Spleen (tissue), 11 donors: Measurements from ENCODE around the gene DTD2. TPM values are rescaled to one million over a fixed set of nuclear protein-coding genes. Genes with fewer than 3 reads are reported as not detected.

ENCODE experiments used
- DNase-seq: peaks from one replicate; pipeline ENCODE4 v3.0.0-alpha.2; 2020
- H3K27ac ChIP-seq, 8 donors: fragments of 200-600 bp; sonication (generic) in 7 of 8; 1 replicate in 4 of 8; 2 replicates in 4 of 8; pipeline versions ENCODE4 v1.5.0 to v1.8.0; 2016 to 2021; ENCODE audit warnings: inconsistent platforms in 4 of 8, mild to moderate bottlenecking in 4 of 8, moderate library complexity in 1 of 8
- H3K27me3 ChIP-seq, 7 donors: fragments of 200-600 bp; sonication (generic) in 6 of 7; replicated peaks in 1 of 7; 1 replicate in 4 of 7; 2 replicates in 3 of 7; pipeline versions ENCODE4 v1.5.0 to v1.8.0; 2016 to 2021; ENCODE audit warnings: inconsistent platforms in 3 of 7, mild to moderate bottlenecking in 1 of 7
- H3K36me3 ChIP-seq, 6 donors: fragments of 200-600 bp; sonication (generic) in 5 of 6; 1 replicate in 4 of 6; 2 replicates in 2 of 6; pipeline versions ENCODE4 v1.5.0 to v1.8.0; 2016 to 2021; ENCODE audit warnings: inconsistent platforms in 2 of 6
- H3K4me1 ChIP-seq, 6 donors: fragments of 200-600 bp; sonication (generic) in 5 of 6; 1 replicate in 3 of 6; 2 replicates in 3 of 6; pipeline versions ENCODE4 v1.5.0 to v1.8.0; 2016 to 2021; ENCODE audit warnings: inconsistent platforms in 3 of 6
- H3K4me3 ChIP-seq, 8 donors: fragments of 200-600 bp; sonication (generic) in 7 of 8; 1 replicate in 4 of 8; 2 replicates in 4 of 8; pipeline versions ENCODE4 v1.5.0 to v1.8.0; 2016 to 2021; ENCODE audit warnings: inconsistent platforms in 4 of 8, mild to moderate bottlenecking in 4 of 8, moderate library complexity in 2 of 8
- H3K9me3 ChIP-seq, 8 donors: fragments of 200-600 bp; sonication (generic) in 7 of 8; 1 replicate in 4 of 8; 2 replicates in 4 of 8; pipeline versions ENCODE4 v1.5.0 to v1.8.0; 2016 to 2021; ENCODE audit warnings: inconsistent platforms in 4 of 8
- POLR2A ChIP-seq, 3 donors: fragments of 450-650 bp; IDR thresholded peaks; one replicate each; pipeline ENCODE4 v1.5.1; 2017; ENCODE audit warnings: antibody characterized with exemption in 3 of 3, mild to moderate bottlenecking in 1 of 3
- POLR2AphosphoS5 ChIP-seq, 3 donors: sonication (generic); formaldehyde crosslinking; IDR thresholded peaks; one replicate each; pipeline ENCODE4 v1.5.1; 2017; ENCODE audit warnings: antibody characterized with exemption in 3 of 3
- WGBS, 5 donors: extraction: QIAGEN DNeasy Blood & Tissue Kit in 3 of 5; methylation state at CpG; one replicate each; pipeline versions ENCODE4 v1.1.5 to v1.1.7; 2013 to 2018; 5-methylcytosine and 5-hydroxymethylcytosine counted together
- intact Hi-C: fragments of 100-400 bp; cut with DNase I; formaldehyde crosslinking; loops from one replicate; pipeline ENCODE4 v1.15.0; 2023; ENCODE audit warnings: low total_unique reads
- polyA plus RNA-seq, 3 donors: library from polyadenylated mRNA; stranded (reverse); fragments of 200-250 nt; gene quantifications; one replicate each; pipeline ENCODE4 v1.2.1, GENCODE V29; 2013
- total RNA-seq, 7 donors: library from RNA; depleted of rRNA in 3 of 7; stranded (reverse); fragments of >200 nt in 3 of 7; fragmentation: NEBNext Ultra II Directional in 4 of 7; extraction: Animal tissue kit (Norgen Biotek cat#: 25700) in 4 of 7; gene quantifications; one replicate each; pipeline versions ENCODE4 v1.1.0 to v1.2.1, GENCODE V29; 2016 to 2021
- TF ChIP-seq, protein P1 (sequence below), 11 experiments: fragments of 200-600 bp in 7 of 11; fragments of 450-650 bp in 4 of 11; sonication (generic) in 4 of 11; IDR thresholded peaks in 8 of 11; conservative IDR thresholded peaks in 3 of 11; 1 replicate in 7 of 11; 2 replicates in 4 of 11; pipeline versions ENCODE4 v1.4.0 to v1.8.0; 2016 to 2021; ENCODE audit warnings: antibody characterized with exemption in 11 of 11, inconsistent platforms in 4 of 11, mild to moderate bottlenecking in 1 of 11
- donor health status: healthy with polysubstance abuse.
- donor health status: DM: no; HTN: no; CAD: no; lungs with moderate emphysema.
- donor health status: DM: no; HTN: no; CAD: no.
- donor health status: Bipolar disorder and iron deficiency.
- donor health status: healthy.
- donor health status: DM: no; HTN: no; CAD: no.
- donor health status: DM: yes; HTN: yes; CAD: no.

The DTD2 gene
- total and polyA plus RNA-seq, 10 donors: 5.6 to 27.7 (median 15.9) TPM

DNA sequence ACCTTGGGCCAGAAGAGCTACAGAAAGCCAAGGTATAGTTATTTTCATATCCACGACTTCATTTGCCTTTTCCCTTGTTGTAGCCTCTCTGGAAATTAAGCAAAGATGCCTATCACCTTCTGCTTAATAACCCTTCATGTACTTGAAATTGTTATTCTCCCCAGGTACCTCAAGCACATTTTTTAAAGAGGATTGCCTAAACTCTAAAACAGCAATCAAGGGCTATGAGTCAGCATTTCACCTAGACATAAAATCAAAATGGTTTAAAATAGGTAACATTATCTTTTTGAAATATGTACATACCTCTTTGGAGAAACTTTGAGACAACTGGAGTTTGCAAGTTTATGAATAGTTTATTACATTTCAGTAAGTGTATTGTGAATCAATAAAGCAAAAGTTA is 11.6 kb downstream of the DTD2 start:
- no peak for DNase-seq
- intact Hi-C loops: no loop called here
- no peaks in the 10 kb centered on the region for H3K9me3 ChIP-seq
- H3K4me3 ChIP-seq: no peak overlapping the region
- H3K4me1 ChIP-seq: peaks cover 0 to 11% (median 0%) of the 10 kb centered on the region in 6 donors
- H3K36me3 ChIP-seq: peaks cover 0 to 42% (median 9%) of the 10 kb centered on the region in 6 donors
- no peaks in the 10 kb centered on the region for H3K27me3 ChIP-seq
- H3K27ac ChIP-seq: no peak overlapping the region
- 75 to 94% (median 92%) methylated on average over 1 of the region's 1 CpG for WGBS, 5 donors
- TF ChIP-seq, protein P1, sequence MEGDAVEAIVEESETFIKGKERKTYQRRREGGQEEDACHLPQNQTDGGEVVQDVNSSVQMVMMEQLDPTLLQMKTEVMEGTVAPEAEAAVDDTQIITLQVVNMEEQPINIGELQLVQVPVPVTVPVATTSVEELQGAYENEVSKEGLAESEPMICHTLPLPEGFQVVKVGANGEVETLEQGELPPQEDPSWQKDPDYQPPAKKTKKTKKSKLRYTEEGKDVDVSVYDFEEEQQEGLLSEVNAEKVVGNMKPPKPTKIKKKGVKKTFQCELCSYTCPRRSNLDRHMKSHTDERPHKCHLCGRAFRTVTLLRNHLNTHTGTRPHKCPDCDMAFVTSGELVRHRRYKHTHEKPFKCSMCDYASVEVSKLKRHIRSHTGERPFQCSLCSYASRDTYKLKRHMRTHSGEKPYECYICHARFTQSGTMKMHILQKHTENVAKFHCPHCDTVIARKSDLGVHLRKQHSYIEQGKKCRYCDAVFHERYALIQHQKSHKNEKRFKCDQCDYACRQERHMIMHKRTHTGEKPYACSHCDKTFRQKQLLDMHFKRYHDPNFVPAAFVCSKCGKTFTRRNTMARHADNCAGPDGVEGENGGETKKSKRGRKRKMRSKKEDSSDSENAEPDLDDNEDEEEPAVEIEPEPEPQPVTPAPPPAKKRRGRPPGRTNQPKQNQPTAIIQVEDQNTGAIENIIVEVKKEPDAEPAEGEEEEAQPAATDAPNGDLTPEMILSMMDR (IDR thresholded peaks at IDR 0.05 in 8 of 11, conservative IDR thresholded peaks at IDR 0.05 in 3 of 11): no peak
- TF ChIP-seq POLR2A (IDR thresholded peaks at IDR 0.05) (no peak), POLR2AphosphoS5 (IDR thresholded peaks at IDR 0.05) (no peak)

DNA sequence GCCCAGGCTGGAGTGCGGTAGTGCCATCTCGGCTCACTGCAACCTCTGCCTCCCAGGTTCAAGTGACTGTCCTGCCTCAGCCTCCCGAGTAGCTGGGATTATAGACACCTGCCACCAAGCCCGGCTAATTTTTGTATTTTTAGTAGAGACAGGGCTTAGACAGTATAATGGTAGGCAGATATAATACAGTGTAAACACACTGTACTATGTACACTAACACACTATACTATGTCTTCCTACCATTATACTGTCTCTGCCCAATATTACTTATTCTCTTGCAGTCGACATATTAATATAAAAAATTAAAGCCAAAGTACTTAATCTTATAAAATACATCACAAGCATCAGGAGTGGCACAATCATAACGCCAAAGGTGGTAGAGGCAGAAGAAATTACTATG is 15.0 kb downstream of the DTD2 start:
- Histone ChIP-seq H3K4me1 (no peaks in the 10 kb centered on the region), H3K9me3 (no peaks in the 10 kb centered on the region), H3K27me3 (no peaks in the 10 kb centered on the region), H3K36me3 (peaks cover 0 to 20% (median 4%) of the 10 kb centered on the region in 6 donors), H3K27ac (no peak overlapping the region), H3K4me3 (no peak overlapping the region)
- DNase-seq: no peak
- intact Hi-C loops: no loop called here
- TF ChIP-seq POLR2AphosphoS5 (IDR thresholded peaks at IDR 0.05) (no peak), POLR2A (IDR thresholded peaks at IDR 0.05) (no peak)
- TF ChIP-seq, protein P1 (IDR thresholded peaks at IDR 0.05 in 8 of 11, conservative IDR thresholded peaks at IDR 0.05 in 3 of 11): no peak
- 91 to 96% (median 94%) methylated on average over 6 of the region's 6 CpGs for WGBS, 5 donors

DNA sequence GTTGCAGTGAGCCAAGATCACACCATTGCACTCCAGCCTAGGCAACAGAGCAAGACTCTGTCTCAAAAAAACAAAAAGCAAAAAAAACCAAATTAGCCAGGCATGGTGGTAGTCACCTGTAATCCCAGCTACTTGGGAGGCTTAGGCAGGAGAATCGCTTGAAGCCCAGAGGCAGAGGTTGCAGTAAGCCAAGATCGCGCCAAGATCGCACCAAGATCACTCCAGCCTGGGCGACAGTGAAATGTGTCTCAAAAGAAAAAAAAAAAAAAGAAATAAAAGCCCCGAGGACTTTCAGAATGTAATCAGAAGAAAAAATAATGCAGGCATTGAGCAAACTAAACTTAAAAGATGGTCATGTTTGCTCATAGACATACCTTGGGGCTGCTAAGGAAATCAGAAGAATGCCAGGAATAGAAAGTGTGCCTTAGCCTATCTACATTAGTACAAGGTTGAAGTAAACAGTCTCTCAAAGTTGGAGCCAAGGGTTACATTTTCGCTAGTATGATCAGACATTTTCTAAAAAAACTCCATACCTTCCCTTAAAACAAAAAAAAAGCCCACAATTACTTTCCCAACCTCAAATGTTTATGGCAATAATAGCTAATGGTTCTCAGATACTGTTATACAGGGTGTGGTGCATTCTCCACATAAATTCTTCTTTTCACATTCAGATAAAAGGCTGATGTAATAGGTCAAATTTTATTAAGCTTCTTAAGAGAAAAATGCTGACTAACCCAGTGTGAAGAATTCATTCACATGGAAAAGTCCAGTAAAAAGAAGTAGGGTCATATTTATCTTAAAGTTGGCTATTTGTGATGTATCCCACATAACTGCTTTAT is 15.8 kb downstream of the DTD2 start:
- DNase-seq: no peak
- H3K9me3 ChIP-seq: no peaks in the 10 kb centered on the region
- TF ChIP-seq POLR2AphosphoS5 (IDR thresholded peaks at IDR 0.05) (no peak), POLR2A (IDR thresholded peaks at IDR 0.05) (no peak)
- TF ChIP-seq, protein P1 (IDR thresholded peaks at IDR 0.05 in 8 of 11, conservative IDR thresholded peaks at IDR 0.05 in 3 of 11): no peak
- H3K27me3 ChIP-seq: no peaks in the 10 kb centered on the region
- intact Hi-C loops: no loop called here
- no peak overlapping the region for H3K27ac ChIP-seq
- H3K4me3 ChIP-seq: no peak overlapping the region
- H3K4me1 ChIP-seq: no peaks in the 10 kb centered on the region
- H3K36me3 ChIP-seq: peaks cover 0 to 16% (median 4%) of the 10 kb centered on the region in 6 donors
- 79 to 96% (median 93%) methylated on average over 7 of the region's 7 CpGs for WGBS, 5 donors

DNA sequence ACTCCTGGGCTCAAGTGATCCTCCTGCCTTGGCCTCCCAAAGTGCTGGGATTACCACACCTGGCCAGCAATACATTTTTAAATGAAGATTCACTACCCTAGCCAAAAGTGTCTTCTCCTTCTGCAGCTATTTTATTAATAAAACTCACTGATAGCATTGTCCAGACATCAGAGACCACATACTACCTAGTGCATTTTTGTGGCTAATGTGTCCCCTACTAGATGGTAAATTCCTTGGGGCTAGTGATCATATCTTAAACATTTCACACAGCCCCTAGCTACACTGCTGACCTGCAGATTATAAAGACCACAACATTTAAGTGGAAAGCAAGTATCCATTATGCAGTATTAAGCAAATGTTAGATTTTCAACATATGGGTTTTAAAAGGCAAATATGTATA is 17.0 kb downstream of the DTD2 start:
- DNase-seq: no peak
- Histone ChIP-seq H3K36me3 (peaks cover 0 to 6% (median 0%) of the 10 kb centered on the region in 6 donors), H3K9me3 (no peaks in the 10 kb centered on the region), H3K4me3 (no peak overlapping the region), H3K4me1 (no peaks in the 10 kb centered on the region), H3K27ac (no peak overlapping the region), H3K27me3 (no peaks in the 10 kb centered on the region)
- TF ChIP-seq, protein P1 (IDR thresholded peaks at IDR 0.05 in 8 of 11, conservative IDR thresholded peaks at IDR 0.05 in 3 of 11): no peak
- intact Hi-C loops: no loop called here
